ENCODE measurements around the gene LRG1.

The LRG1 gene

GRCh38 chr19:4511300-4512054 is 28.4 kb downstream of the LRG1 start:
- DNase-seq (ENCODE audit: low read depth, low spot score), result no peak

- no peak for DNase-seq (ENCODE audit: low read depth, low spot score)
These were observed 29.2 kb downstream of the LRG1 start for GRCh38 chr19:4510435-4511255.

GRCh38 chr19:4508698-4509097 is 31.1 kb downstream of the LRG1 start:
- DNase-seq (ENCODE audit: low read depth, low spot score), result no peak

- no peak for DNase-seq (ENCODE audit: low read depth, low spot score)
These were observed 32.0 kb downstream of the LRG1 start for GRCh38 chr19:4507804-4508203.

- no peak for DNase-seq (ENCODE audit: low read depth, low spot score)
These were observed 32.7 kb downstream of the LRG1 start for GRCh38 chr19:4507150-4507452.

- no peak for DNase-seq (ENCODE audit: low read depth, low spot score)
These were observed 33.2 kb downstream of the LRG1 start for GRCh38 chr19:4506449-4507149.

GRCh38 chr19:4505570-4506448 is 34.0 kb downstream of the LRG1 start:
- no peak for DNase-seq (ENCODE audit: low read depth, low spot score)

- no peak for DNase-seq (ENCODE audit: low read depth, low spot score)
These were observed 34.8 kb downstream of the LRG1 start for GRCh38 chr19:4504891-4505569.

GRCh38 chr19:4504297-4504701 is 35.5 kb downstream of the LRG1 start:
- no peak for DNase-seq (ENCODE audit: low read depth, low spot score)

- no peak for DNase-seq (ENCODE audit: low read depth, low spot score)
These were observed 36.0 kb downstream of the LRG1 start for GRCh38 chr19:4503825-4504170.

- DNase-seq (ENCODE audit: low read depth, low spot score), result no peak
These were observed 36.6 kb downstream of the LRG1 start for GRCh38 chr19:4503132-4503824.

GRCh38 chr19:4502282-4503131 is 37.3 kb downstream of the LRG1 start:
- DNase-seq (ENCODE audit: low read depth, low spot score), result no peak

GRCh38 chr19:4501691-4502090 is 38.1 kb downstream of the LRG1 start:
- DNase-seq (ENCODE audit: low read depth, low spot score), result no peak

- DNase-seq (ENCODE audit: low read depth, low spot score), result no peak
These were observed 38.8 kb downstream of the LRG1 start for GRCh38 chr19:4500841-4501591.

GRCh38 chr19:4499855-4500254 is 40.0 kb downstream of the LRG1 start:
- no peak for DNase-seq (ENCODE audit: low read depth, low spot score)

- DNase-seq (ENCODE audit: low read depth, low spot score), result no peak
These were observed 40.5 kb downstream of the LRG1 start for GRCh38 chr19:4499318-4499717.

- DNase-seq (ENCODE audit: low read depth, low spot score), result no peak
These were observed 41.1 kb downstream of the LRG1 start for GRCh38 chr19:4498694-4499093.

- DNase-seq (ENCODE audit: low read depth, low spot score), result no peak
These were observed 42.0 kb downstream of the LRG1 start for GRCh38 chr19:4497770-4498389.

Measured in activated CD4-positive, CD25-positive, alpha-beta regulatory T cell treated with anti-CD3 and anti-CD28 coated beads, Interleukin-2, amount 50 U/mL, for 16 hours (primary cell).